Neuron (in vitro differentiated cells): ENCODE measurements around the gene JAM3.

Experiments used
- H2AFZ ChIP-seq: one replicate; pipeline ENCODE4 v1.6.1; 2013; ENCODE audit warnings: low read depth, mild to moderate bottlenecking, inconsistent platforms, low read length, moderate library complexity
- H3K27me3 ChIP-seq: one replicate; pipeline ENCODE4 v1.6.1; 2013; ENCODE audit warnings: low read length; ENCODE audit not compliant: insufficient read depth
- H3K36me3 ChIP-seq: one replicate; pipeline ENCODE4 v1.6.1; 2013; ENCODE audit warnings: low read length; ENCODE audit not compliant: insufficient read depth
- H3K4me1 ChIP-seq: one replicate; pipeline ENCODE4 v1.6.1; 2013; ENCODE audit warnings: low read length; ENCODE audit not compliant: insufficient read depth
- H3K4me3 ChIP-seq: 2 replicates; pipeline ENCODE4 v1.5.1; 2013; ENCODE audit warnings: mild to moderate bottlenecking, low read length, moderate library complexity
- H3K9me3 ChIP-seq: one replicate; pipeline ENCODE4 v1.6.1; 2013; ENCODE audit warnings: low read length

JAM3 gene

GRCh38 chr11:134140961-134141490 lies 72.2 kb downstream of the JAM3 start:
- no peaks in the 10 kb centered on the region for H3K9me3 ChIP-seq
- H2AFZ ChIP-seq: no peak overlapping the region
- H3K27me3 ChIP-seq: no peaks in the 10 kb centered on the region
- peaks cover 8% of the 10 kb centered on the region for H3K4me1 ChIP-seq
- no peak overlapping the region for H3K4me3 ChIP-seq
- H3K36me3 ChIP-seq: peaks cover 57% of the 10 kb centered on the region

- Histone ChIP-seq H3K4me3 (no peak overlapping the region), H3K4me1 (peaks cover 8% of the 10 kb centered on the region), H2AFZ (no peak overlapping the region), H3K27me3 (no peaks in the 10 kb centered on the region), H3K36me3 (peaks cover 67% of the 10 kb centered on the region), H3K9me3 (no peaks in the 10 kb centered on the region)
These were observed 73.7 kb downstream of the JAM3 start for GRCh38 chr11:134142536-134142935.

DNA sequence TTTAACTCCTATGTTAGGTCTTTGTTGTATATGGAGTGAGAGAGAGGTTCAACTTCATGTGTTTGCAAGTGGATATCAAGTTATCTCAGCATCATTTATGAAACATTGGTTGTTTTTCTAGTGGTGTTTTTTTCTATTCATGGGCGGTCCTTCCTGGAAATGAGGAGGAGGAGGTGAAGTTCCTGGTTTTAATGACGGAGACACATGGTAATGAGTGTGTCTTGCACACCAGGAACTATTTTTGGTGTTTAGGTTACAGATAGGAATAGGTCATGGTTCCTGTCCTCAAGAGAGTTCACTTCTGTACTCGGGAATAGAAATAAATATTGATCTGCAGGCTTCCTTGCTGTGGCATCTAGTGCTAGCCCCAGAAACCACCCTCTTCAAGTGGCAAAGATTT lies 74.9 kb downstream of the JAM3 start:
- H3K36me3 ChIP-seq: peaks cover 78% of the 10 kb centered on the region
- H2AFZ ChIP-seq: no peak overlapping the region
- H3K9me3 ChIP-seq: no peaks in the 10 kb centered on the region
- H3K4me1 ChIP-seq: peaks cover 8% of the 10 kb centered on the region
- no peaks in the 10 kb centered on the region for H3K27me3 ChIP-seq
- H3K4me3 ChIP-seq: no peak overlapping the region

DNA sequence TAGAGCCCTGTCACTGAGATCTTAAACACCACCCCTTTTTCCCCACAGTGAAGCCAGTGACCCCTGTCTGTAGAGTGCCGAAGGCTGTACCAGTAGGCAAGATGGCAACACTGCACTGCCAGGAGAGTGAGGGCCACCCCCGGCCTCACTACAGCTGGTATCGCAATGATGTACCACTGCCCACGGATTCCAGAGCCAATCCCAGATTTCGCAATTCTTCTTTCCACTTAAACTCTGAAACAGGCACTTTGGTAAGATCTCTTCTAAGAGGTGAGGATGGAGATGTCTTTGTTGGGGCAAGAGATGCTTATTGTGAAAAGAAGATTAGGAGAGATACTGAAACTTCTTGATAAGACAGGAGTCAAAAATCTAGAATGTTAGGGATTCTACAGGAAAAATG lies 75.9 kb downstream of the JAM3 start:
- Histone ChIP-seq H3K4me1 (no peaks in the 10 kb centered on the region), H3K4me3 (no peak overlapping the region), H3K27me3 (no peaks in the 10 kb centered on the region), H3K9me3 (no peaks in the 10 kb centered on the region), H2AFZ (no peak overlapping the region), H3K36me3 (peaks cover 87% of the 10 kb centered on the region)

- peaks cover 92% of the 10 kb centered on the region for H3K36me3 ChIP-seq
- H2AFZ ChIP-seq: no peak overlapping the region
- no peak overlapping the region for H3K4me3 ChIP-seq
- no peaks in the 10 kb centered on the region for H3K27me3 ChIP-seq
- H3K9me3 ChIP-seq: no peaks in the 10 kb centered on the region
- no peaks in the 10 kb centered on the region for H3K4me1 ChIP-seq
These were observed 76.8 kb downstream of the JAM3 start for GRCh38 chr11:134145715-134146114.

DNA sequence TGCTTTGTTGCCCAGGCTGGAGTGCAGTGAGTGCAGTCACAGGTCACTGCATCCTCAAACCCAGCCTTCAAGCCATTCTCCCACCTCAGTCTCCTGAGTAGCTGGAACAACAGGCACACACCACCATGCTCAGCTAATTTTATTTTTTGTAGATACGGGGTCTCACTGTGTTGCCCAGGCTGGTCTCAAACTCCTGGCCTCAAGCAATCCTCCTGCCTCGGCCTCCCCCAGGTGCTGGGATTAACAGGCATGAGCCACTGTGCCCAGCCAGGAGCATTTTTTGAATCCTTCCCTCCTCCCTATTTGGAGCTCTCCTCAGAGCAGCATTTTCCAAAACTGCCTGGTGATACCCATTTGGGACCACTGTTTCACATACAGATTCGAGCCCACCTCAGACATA lies 77.7 kb downstream of the JAM3 start:
- H3K4me1 ChIP-seq: no peaks in the 10 kb centered on the region
- no peaks in the 10 kb centered on the region for H3K27me3 ChIP-seq
- no peak overlapping the region for H3K4me3 ChIP-seq
- H3K36me3 ChIP-seq: peaks cover 92% of the 10 kb centered on the region
- H2AFZ ChIP-seq: no peak overlapping the region
- no peaks in the 10 kb centered on the region for H3K9me3 ChIP-seq

GRCh38 chr11:134149371-134149770 lies 80.5 kb downstream of the JAM3 start:
- Histone ChIP-seq H3K4me3 (no peak overlapping the region), H3K4me1 (no peaks in the 10 kb centered on the region), H3K27me3 (no peaks in the 10 kb centered on the region), H2AFZ (no peak overlapping the region), H3K36me3 (peaks cover 87% of the 10 kb centered on the region), H3K9me3 (no peaks in the 10 kb centered on the region)

DNA sequence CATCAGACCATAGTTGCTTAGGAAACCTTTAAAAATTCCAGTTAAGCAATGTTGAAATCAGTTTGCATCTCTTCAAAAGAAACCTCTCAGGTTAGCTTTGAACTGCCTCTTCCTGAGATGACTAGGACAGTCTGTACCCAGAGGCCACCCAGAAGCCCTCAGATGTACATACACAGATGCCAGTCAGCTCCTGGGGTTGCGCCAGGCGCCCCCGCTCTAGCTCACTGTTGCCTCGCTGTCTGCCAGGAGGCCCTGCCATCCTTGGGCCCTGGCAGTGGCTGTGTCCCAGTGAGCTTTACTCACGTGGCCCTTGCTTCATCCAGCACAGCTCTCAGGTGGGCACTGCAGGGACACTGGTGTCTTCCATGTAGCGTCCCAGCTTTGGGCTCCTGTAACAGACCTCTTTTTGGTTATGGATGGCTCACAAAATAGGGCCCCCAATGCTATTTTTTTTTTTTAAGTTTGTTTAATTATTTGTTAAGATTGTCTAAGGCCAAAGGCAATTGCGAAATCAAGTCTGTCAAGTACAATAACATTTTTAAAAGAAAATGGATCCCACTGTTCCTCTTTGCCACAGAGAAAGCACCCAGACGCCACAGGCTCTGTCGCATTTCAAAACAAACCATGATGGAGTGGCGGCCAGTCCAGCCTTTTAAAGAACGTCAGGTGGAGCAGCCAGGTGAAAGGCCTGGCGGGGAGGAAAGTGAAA lies 81.5 kb downstream of the JAM3 start:
- Histone ChIP-seq H2AFZ (no peak overlapping the region), H3K27me3 (no peaks in the 10 kb centered on the region), H3K9me3 (no peaks in the 10 kb centered on the region), H3K4me3 (no peak overlapping the region), H3K4me1 (no peaks in the 10 kb centered on the region), H3K36me3 (peaks cover 83% of the 10 kb centered on the region)

DNA sequence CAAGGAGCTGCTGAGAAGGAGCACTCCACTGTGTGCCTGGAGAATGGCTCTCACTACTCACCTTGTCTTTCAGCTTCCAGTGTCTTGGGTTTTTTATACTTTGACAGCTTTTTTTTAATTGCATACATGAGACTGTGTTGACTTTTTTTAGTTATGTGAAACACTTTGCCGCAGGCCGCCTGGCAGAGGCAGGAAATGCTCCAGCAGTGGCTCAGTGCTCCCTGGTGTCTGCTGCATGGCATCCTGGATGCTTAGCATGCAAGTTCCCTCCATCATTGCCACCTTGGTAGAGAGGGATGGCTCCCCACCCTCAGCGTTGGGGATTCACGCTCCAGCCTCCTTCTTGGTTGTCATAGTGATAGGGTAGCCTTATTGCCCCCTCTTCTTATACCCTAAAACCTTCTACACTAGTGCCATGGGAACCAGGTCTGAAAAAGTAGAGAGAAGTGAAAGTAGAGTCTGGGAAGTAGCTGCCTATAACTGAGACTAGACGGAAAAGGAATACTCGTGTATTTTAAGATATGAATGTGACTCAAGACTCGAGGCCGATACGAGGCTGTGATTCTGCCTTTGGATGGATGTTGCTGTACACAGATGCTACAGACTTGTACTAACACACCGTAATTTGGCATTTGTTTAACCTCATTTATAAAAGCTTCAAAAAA lies 82.3 kb downstream of the JAM3 start:
- Histone ChIP-seq H2AFZ (no peak overlapping the region), H3K4me1 (no peaks in the 10 kb centered on the region), H3K36me3 (peaks cover 81% of the 10 kb centered on the region), H3K27me3 (no peaks in the 10 kb centered on the region), H3K9me3 (no peaks in the 10 kb centered on the region), H3K4me3 (no peak overlapping the region)

DNA sequence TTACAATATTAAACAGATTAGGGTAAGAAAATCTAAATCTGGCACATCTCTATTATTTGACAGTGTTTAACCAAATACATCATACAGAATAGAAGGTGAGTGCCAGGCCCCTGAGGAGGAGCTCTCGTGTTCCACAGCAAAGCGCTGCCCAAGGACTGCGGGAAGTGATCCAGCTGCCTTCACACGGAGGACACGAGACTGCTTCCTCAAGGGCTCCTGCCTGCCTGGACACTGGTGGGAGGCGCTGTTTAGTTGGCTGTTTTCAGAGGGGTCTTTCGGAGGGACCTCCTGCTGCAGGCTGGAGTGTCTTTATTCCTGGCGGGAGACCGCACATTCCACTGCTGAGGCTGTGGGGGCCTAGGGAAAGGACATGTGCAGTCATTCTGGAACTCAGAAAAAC lies 83.8 kb downstream of the JAM3 start:
- Histone ChIP-seq H3K4me1 (no peaks in the 10 kb centered on the region), H3K4me3 (no peak overlapping the region), H2AFZ (no peak overlapping the region), H3K9me3 (no peaks in the 10 kb centered on the region), H3K27me3 (no peaks in the 10 kb centered on the region), H3K36me3 (peaks cover 84% of the 10 kb centered on the region)

DNA sequence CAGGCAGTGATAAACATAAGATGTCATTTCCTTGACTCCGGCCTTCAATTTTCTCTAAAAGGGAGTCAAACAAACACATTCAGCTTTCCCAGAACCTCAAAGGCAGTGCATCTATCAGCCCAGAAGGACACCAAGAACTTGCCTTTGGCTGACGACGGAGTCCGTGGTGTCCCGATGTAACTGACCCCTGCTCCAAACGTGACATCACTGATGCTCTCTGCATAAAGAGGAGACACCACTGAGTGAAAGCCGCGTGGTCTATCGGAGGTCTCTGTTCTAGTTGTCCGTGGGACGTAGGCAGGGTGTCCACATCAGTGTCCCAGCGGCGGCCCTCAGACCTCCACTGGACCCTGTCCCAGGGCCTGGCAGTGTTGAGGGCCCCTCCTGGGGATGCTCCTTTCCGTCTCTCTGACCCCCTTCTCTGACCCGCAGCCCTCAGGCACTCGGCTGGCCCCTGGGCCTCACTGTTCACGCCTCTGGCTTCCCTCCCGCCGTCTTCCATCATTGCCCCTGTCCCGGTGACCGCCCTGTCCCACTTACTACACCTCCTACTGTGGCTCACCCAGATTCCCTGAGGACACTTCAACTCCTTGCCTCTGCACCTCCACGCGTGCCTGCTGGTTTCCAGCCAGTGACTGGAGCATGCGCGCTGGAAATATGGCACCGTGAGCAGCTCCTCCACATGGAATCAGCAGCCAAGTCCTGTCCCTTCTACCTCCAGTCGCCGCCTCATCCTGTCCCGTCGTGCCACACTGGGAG lies 84.5 kb downstream of the JAM3 start:
- Histone ChIP-seq H3K4me3 (no peak overlapping the region), H3K9me3 (no peaks in the 10 kb centered on the region), H3K27me3 (no peaks in the 10 kb centered on the region), H3K4me1 (no peaks in the 10 kb centered on the region), H2AFZ (no peak overlapping the region), H3K36me3 (peaks cover 84% of the 10 kb centered on the region)

DNA sequence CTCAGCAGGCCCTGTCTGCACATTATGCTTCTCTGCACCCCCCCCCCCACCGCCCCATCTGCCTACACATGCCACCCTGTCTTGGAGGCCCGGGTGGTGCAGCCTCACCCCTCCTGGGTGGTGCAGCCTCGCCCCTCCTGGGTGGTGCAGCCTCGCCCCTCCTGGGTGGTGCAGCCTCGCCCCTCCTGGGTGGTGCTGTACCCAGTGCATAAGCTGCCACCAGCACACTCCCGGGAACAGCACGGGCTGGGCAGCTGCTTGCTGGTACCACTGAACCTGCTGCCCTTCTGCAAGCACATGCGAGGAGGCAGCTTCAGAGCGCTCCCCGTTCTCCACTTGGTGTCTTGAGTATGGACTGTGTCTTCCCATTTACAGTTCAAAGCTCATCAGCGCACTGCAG lies 85.6 kb downstream of the JAM3 start:
- no peaks in the 10 kb centered on the region for H3K4me1 ChIP-seq
- H3K9me3 ChIP-seq: no peaks in the 10 kb centered on the region
- H3K4me3 ChIP-seq: no peak overlapping the region
- peaks cover 85% of the 10 kb centered on the region for H3K36me3 ChIP-seq
- H3K27me3 ChIP-seq: no peaks in the 10 kb centered on the region
- no peak overlapping the region for H2AFZ ChIP-seq

DNA sequence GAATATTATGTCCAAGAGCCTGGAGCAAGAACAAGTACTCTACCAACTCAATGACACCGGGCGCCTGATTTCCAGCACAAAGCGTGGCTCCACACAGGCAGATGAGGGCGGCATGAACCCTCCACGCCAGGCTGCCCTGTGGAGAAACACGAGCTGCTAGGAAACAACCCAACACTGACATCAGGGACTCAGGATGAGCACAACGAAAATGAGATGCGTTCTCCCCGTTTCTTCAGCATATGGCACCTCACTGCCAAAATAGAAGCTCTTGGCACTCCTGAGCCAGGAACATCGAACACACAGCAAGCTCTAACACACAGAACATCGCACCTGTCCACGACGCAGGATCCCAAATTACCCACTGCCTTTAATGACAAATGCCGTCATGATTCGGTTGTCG lies 86.6 kb downstream of the JAM3 start:
- Histone ChIP-seq H2AFZ (no peak overlapping the region), H3K4me1 (no peaks in the 10 kb centered on the region), H3K4me3 (no peak overlapping the region), H3K9me3 (no peaks in the 10 kb centered on the region), H3K27me3 (no peaks in the 10 kb centered on the region), H3K36me3 (peaks cover 86% of the 10 kb centered on the region)
